WERI-Rb-1 (cell line): ENCODE measurements around the gene ATL3.

Experiments
- DNase-seq: peaks from one replicate; pipeline ENCODE4 v3.0.0-alpha.2; 2020
- H3K27ac ChIP-seq: fragments of 250-450 bp; sonication (Bioruptor Pico); 2 replicates; pipeline ENCODE4 v1.5.1; 2020; ENCODE audit warnings: mild to moderate bottlenecking, moderate library complexity
- H3K27me3 ChIP-seq: fragments of 250-450 bp; sonication (Bioruptor Pico); 2 replicates; pipeline ENCODE4 v1.5.1; 2021; ENCODE audit warnings: mild to moderate bottlenecking, low read depth, moderate library complexity; ENCODE audit not compliant: insufficient read depth, severe bottlenecking
- H3K36me3 ChIP-seq: fragments of 250-450 bp; sonication (Bioruptor Pico); 2 replicates; pipeline ENCODE4 v1.5.1; 2020; ENCODE audit warnings: mild to moderate bottlenecking, moderate library complexity
- H3K4me3 ChIP-seq: 2 replicates; pipeline ENCODE4 v1.5.1; 2011; ENCODE audit warnings: low read depth, mild to moderate bottlenecking, control low read depth, low read length
- H3K9me3 ChIP-seq: fragments of 250-450 bp; sonication (Bioruptor Pico); 2 replicates; pipeline ENCODE4 v1.5.1; 2021; ENCODE audit warnings: mild to moderate bottlenecking, moderate library complexity; ENCODE audit not compliant: severe bottlenecking
- TF ChIP-seq, protein P1 (sequence below): IDR thresholded peaks from 2 replicates; pipeline ENCODE4 v1.5.1; 2011; ENCODE audit warnings: low read depth, mild to moderate bottlenecking, control low read depth, inconsistent platforms, low read length

The ATL3 gene

DNA sequence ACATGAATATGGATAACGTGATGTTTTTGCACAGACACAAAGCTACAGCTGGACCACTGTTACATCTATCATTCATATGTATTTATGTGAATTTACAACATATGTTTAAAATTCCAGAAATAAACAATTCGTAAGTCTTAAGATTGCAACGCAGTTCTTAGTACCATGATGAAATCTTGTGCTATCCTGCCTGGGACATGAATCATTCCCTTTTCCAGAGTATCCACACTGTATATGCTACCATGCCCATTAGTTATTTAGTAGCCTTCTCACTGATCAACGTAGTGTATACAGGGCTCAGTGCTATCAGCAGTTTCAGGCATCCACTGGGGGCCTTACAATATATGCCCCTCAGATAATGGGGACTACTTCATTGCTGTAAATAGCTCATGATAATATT lies 4.3 kb downstream of the ATL3 start:
- Histone ChIP-seq H3K4me3 (no peak overlapping the region), H3K27ac (no peak overlapping the region), H3K27me3 (no peaks in the 10 kb centered on the region), H3K36me3 (no peaks in the 10 kb centered on the region), H3K9me3 (no peaks in the 10 kb centered on the region)
- TF ChIP-seq, protein P1, sequence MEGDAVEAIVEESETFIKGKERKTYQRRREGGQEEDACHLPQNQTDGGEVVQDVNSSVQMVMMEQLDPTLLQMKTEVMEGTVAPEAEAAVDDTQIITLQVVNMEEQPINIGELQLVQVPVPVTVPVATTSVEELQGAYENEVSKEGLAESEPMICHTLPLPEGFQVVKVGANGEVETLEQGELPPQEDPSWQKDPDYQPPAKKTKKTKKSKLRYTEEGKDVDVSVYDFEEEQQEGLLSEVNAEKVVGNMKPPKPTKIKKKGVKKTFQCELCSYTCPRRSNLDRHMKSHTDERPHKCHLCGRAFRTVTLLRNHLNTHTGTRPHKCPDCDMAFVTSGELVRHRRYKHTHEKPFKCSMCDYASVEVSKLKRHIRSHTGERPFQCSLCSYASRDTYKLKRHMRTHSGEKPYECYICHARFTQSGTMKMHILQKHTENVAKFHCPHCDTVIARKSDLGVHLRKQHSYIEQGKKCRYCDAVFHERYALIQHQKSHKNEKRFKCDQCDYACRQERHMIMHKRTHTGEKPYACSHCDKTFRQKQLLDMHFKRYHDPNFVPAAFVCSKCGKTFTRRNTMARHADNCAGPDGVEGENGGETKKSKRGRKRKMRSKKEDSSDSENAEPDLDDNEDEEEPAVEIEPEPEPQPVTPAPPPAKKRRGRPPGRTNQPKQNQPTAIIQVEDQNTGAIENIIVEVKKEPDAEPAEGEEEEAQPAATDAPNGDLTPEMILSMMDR, result no peak
- no peak for DNase-seq

GRCh38 chr11:63663809-63664208 lies 7.4 kb downstream of the ATL3 start:
- no peak overlapping the region for H3K4me3 ChIP-seq
- H3K36me3 ChIP-seq, result no peaks in the 10 kb centered on the region
- no peaks in the 10 kb centered on the region for H3K27me3 ChIP-seq
- no peaks in the 10 kb centered on the region for H3K9me3 ChIP-seq
- TF ChIP-seq, protein P1, result no peak
- no peak overlapping the region for H3K27ac ChIP-seq
- DNase-seq, result no peak

DNA sequence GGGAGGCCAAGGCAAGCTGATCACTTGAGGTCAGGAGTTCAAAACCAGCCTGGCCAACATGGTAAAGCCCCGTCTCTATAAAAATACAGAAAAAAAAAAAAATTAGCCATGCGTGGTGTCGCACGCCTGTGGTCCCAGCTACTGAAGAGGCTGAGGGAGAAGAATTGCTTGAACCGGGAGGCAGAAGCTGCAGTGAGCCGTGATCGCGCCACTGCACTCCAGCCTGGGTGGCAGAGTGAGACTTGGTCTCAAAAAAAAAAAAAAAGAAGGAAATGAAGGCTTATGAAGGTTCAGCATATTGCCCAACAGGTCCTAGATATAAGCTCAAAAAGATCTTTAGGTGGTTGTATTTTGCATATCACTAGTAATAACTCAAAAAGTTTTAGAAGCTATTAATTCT lies 10.2 kb downstream of the ATL3 start:
- TF ChIP-seq, protein P1, result no peak
- H3K36me3 ChIP-seq, result no peaks in the 10 kb centered on the region
- no peak overlapping the region for H3K4me3 ChIP-seq
- no peaks in the 10 kb centered on the region for H3K9me3 ChIP-seq
- no peak overlapping the region for H3K27ac ChIP-seq
- no peak for DNase-seq
- no peaks in the 10 kb centered on the region for H3K27me3 ChIP-seq

GRCh38 chr11:63652671-63653070 lies 18.5 kb downstream of the ATL3 start:
- H3K4me3 ChIP-seq, result no peak overlapping the region
- no peaks in the 10 kb centered on the region for H3K36me3 ChIP-seq
- H3K9me3 ChIP-seq, result no peaks in the 10 kb centered on the region
- DNase-seq, result no peak
- H3K27me3 ChIP-seq, result no peaks in the 10 kb centered on the region
- TF ChIP-seq, protein P1, result no peak
- H3K27ac ChIP-seq, result no peak overlapping the region

DNA sequence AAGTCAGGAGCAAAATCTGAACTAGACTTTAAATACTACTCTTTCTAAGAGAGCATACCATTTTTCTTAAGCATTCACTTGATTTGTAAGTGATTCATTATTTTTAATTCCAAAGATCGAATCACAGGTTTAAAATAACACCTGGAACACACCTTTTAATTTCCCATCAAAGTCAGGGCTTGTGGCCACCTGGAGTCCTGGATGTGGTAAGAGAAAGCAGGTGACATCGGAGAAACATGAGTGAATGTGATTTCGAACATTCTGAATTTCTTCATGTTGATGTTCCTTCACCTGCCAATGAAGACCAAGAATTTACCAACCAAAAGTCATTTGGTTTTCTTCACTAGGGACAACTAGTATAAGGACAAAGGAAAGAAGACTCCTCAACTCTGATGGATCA lies 28.0 kb downstream of the ATL3 start:
- Histone ChIP-seq H3K36me3 (no peaks in the 10 kb centered on the region), H3K27me3 (no peaks in the 10 kb centered on the region), H3K4me3 (no peak overlapping the region), H3K27ac (no peak overlapping the region), H3K9me3 (no peaks in the 10 kb centered on the region)
- DNase-seq, result no peak
- TF ChIP-seq, protein P1, result no peak

- Histone ChIP-seq H3K36me3 (no peaks in the 10 kb centered on the region), H3K27ac (no peak overlapping the region), H3K9me3 (no peaks in the 10 kb centered on the region), H3K27me3 (no peaks in the 10 kb centered on the region), H3K4me3 (no peak overlapping the region)
- DNase-seq, result no peak
- TF ChIP-seq, protein P1, result no peak
Observed at GRCh38 chr11:63641727-63642126, 29.4 kb downstream of the ATL3 start.
